A549 (cell line): Measurements from ENCODE around the gene STK33. TPM values are rescaled to one million over a fixed set of nuclear protein-coding genes. Genes with fewer than 3 reads are reported as not detected.

Experiments used
- ATAC-seq, 2 experiments: fragments of 200-7000 bp in 1 of 2; fragments of >200 bp in 1 of 2; cut with Nextera tagmentation in 1 of 2; cut with Tn5 transposase in 1 of 2; 3 replicates each; pipeline versions ENCODE4 v1.8.0 to v1.9.1; 2018 to 2020; ENCODE audit warnings: mild to moderate bottlenecking in 1 of 2, moderate library complexity in 1 of 2
- CTCF ChIA-PET: fragments of 300-600 bp; sonication (Branson Sonifier 250); formaldehyde crosslinking; extraction: SDS; loops from one replicate; lab custom pipeline; 2021; ENCODE audit warnings: antibody characterized with exemption, inconsistent platforms; lab: Yijun Ruan, JAX
- POLR2A ChIA-PET: fragments of 350-600 bp; formaldehyde crosslinking; extraction: SDS; loops from one replicate; lab custom pipeline; 2021; ENCODE audit warnings: antibody characterized with exemption, inconsistent platforms; lab: Yijun Ruan, JAX
- DNase-seq, 2 experiments: peaks; one replicate each; pipeline versions ENCODE4 v3.0.0 to v3.0.0-alpha.2; 2011 to 2016; ENCODE audit warnings: low read depth in 1 of 2, low spot score in 1 of 2
- FAIRE-seq: peaks from 2 replicates; lab custom pipeline; 2011; peaks lifted over from hg19 to GRCh38; lab: Jason Lieb, UNC
- H3K27ac ChIP-seq, 2 experiments: fragments of >200 bp; sonication (Bioruptor Twin); formaldehyde crosslinking; 3 replicates each; pipeline ENCODE4 v1.5.1; 2016 to 2017
- H3K4me1 ChIP-seq: fragments of >200 bp; sonication (Bioruptor Twin); formaldehyde crosslinking; 3 replicates; pipeline ENCODE4 v1.6.1; 2016
- H3K4me2 ChIP-seq: fragments of >200 bp; sonication (Bioruptor Twin); formaldehyde crosslinking; 3 replicates; pipeline ENCODE4 v1.6.1; 2016
- H3K4me3 ChIP-seq: fragments of >200 bp; sonication (Bioruptor Twin); formaldehyde crosslinking; 3 replicates; pipeline ENCODE4 v1.5.1; 2016
- H3K9me3 ChIP-seq: fragments of >200 bp; sonication (Bioruptor Twin); formaldehyde crosslinking; 3 replicates; pipeline ENCODE4 v1.6.1; 2016
- CBX2 ChIP-seq: fragments of 200-600 bp; sonication (generic); IDR thresholded peaks from 2 replicates; pipeline ENCODE4 v1.6.1; 2016; ENCODE audit warnings: low read depth, mild to moderate bottlenecking, borderline replicate concordance
- CHD4 ChIP-seq: fragments of 200-600 bp; sonication (generic); IDR thresholded peaks from 2 replicates; pipeline ENCODE4 v1.6.1; 2016; ENCODE audit warnings: antibody characterized with exemption, mild to moderate bottlenecking, borderline replicate concordance
- EHMT2 ChIP-seq: fragments of 200-600 bp; sonication (generic); IDR thresholded peaks from 2 replicates; pipeline ENCODE4 v1.6.1; 2016; ENCODE audit warnings: antibody characterized with exemption, low read depth, mild to moderate bottlenecking, moderate library complexity
- FOXS1 ChIP-seq: fragments of 250-450 bp; sonication (Bioruptor Pico); IDR thresholded peaks from 2 replicates; pipeline ENCODE4 v1.5.0; 2020; ENCODE audit warnings: mild to moderate bottlenecking, moderate library complexity
- GATA3 ChIP-seq: IDR thresholded peaks from 2 replicates; pipeline ENCODE4 v1.6.1; 2012; ENCODE audit warnings: borderline replicate concordance
- HOXA7 ChIP-seq: fragments of 250-450 bp; sonication (Bioruptor Pico); IDR thresholded peaks from 2 replicates; pipeline ENCODE4 v1.5.0; 2020; ENCODE audit warnings: mild to moderate bottlenecking, moderate library complexity
- HOXB13 ChIP-seq: fragments of 250-450 bp; sonication (Bioruptor Pico); IDR thresholded peaks from 2 replicates; pipeline ENCODE4 v1.5.0; 2020; ENCODE audit warnings: low read depth, mild to moderate bottlenecking, moderate library complexity
- MAFK ChIP-seq: fragments of 450-650 bp; IDR thresholded peaks from 2 replicates; pipeline ENCODE4 v1.6.1; 2014; ENCODE audit not compliant: partially characterized antibody
- MAZ ChIP-seq: fragments of 150-350 bp; IDR thresholded peaks from 2 replicates; pipeline ENCODE4 v1.6.1; 2014; ENCODE audit warnings: antibody characterized with exemption, low read depth, low read length, borderline replicate concordance
- MYC ChIP-seq: IDR thresholded peaks from 2 replicates; pipeline ENCODE4 v1.6.1; 2012; ENCODE audit warnings: mild to moderate bottlenecking, inconsistent platforms, low read length, improper control_type of control experiment, borderline replicate concordance
- POLR2AphosphoS2 ChIP-seq: conservative IDR thresholded peaks from 2 replicates; pipeline ENCODE4 v1.6.1; 2012; ENCODE audit warnings: low read length, improper control_type of control experiment, inconsistent platforms
- SMC3 ChIP-seq: fragments of >200 bp; sonication (Bioruptor Twin); formaldehyde crosslinking; IDR thresholded peaks from 3 replicates; pipeline ENCODE4 v1.6.1; 2018; ENCODE audit warnings: inconsistent platforms
- ZC3H11A ChIP-seq: fragments of 450-650 bp; IDR thresholded peaks from 2 replicates; pipeline ENCODE4 v1.6.1; 2014; ENCODE audit warnings: antibody characterized with exemption, mild to moderate bottlenecking
- ZFP36 ChIP-seq: fragments of 450-650 bp; IDR thresholded peaks from 2 replicates; pipeline ENCODE4 v1.6.1; 2014; ENCODE audit warnings: borderline replicate concordance; ENCODE audit not compliant: partially characterized antibody
- ZSCAN20 ChIP-seq: fragments of 250-450 bp; sonication (Bioruptor Pico); IDR thresholded peaks from 2 replicates; pipeline ENCODE4 v1.8.0; 2022; ENCODE audit warnings: mild to moderate bottlenecking, moderate library complexity
- WGBS: methylation state at CpG from one replicate; pipeline ENCODE4 v1.1.6; 2017; ENCODE audit errors: missing lambda C conversion rate; 5-methylcytosine and 5-hydroxymethylcytosine counted together
- polyA plus RNA-seq, 4 experiments: library from polyadenylated mRNA; depleted of rRNA in 3 of 4; stranded (reverse); fragments of >200 nt; fragmentation: RNase III in 1 of 4; extraction: RNeasy Plus Mini Kit Qiagen cat#74134 plus additional on column Dnase treatment in 1 of 4; gene quantifications; 2 replicates in 3 of 4; 3 replicates in 1 of 4; pipeline ENCODE4 v1.2.3, GENCODE V29; 2011 to 2017
- TF ChIP-seq, protein P1 (sequence below): IDR thresholded peaks from 2 replicates; pipeline ENCODE4 v1.6.1; 2012; ENCODE audit warnings: low read depth, borderline replicate concordance
- TF ChIP-seq, protein P2 (sequence below): fragments of 150-350 bp; IDR thresholded peaks from 2 replicates; pipeline ENCODE4 v1.6.1; 2014; ENCODE audit warnings: low read depth, mild to moderate bottlenecking, low read length
- TF ChIP-seq, protein P3 (sequence below): fragments of >200 bp; sonication (Bioruptor Twin); formaldehyde crosslinking; IDR thresholded peaks from 2 replicates; pipeline ENCODE4 v1.6.1; 2016
- TF ChIP-seq, protein P4 (sequence below): IDR thresholded peaks from 2 replicates; pipeline ENCODE4 v1.6.1; 2012
- TF ChIP-seq, protein P5 (sequence below): fragments of 200-600 bp; sonication (generic); IDR thresholded peaks from 2 replicates; pipeline ENCODE4 v1.6.1; 2016; ENCODE audit warnings: antibody characterized with exemption, mild to moderate bottlenecking, moderate library complexity
- TF ChIP-seq, protein P6 (sequence below): fragments of 250-450 bp; sonication (Bioruptor Pico); IDR thresholded peaks from 2 replicates; pipeline ENCODE4 v1.5.0; 2021; ENCODE audit warnings: mild to moderate bottlenecking, moderate library complexity, borderline replicate concordance
- TF ChIP-seq, protein P7 (sequence below): fragments of >200 bp; sonication (Bioruptor Twin); formaldehyde crosslinking; IDR thresholded peaks from 3 replicates; pipeline ENCODE4 v1.5.1; 2016

STK33 gene
- polyA plus RNA-seq, 2 of the 4 experiments (the other 2 are of a cell fraction): 5.2 to 5.8 TPM

DNA sequence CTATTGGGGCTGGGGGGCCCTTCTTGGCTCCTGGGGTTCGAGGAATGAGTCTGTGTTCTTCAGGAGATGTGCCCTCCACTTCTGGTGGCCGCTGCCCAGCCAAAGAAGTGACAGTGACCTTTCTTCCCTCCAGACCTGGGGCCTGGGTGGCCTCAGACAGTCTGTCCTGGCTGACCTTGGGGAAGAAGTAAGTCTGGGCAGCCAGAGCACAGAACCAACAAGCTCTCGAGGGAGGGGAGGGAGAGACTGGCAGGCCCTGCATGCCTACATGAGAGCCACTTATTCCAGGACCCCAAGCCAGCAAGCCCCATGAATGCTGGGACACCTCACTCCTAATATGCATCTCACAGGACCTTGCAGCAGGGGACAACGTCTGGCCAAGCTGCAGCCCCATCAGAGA lies 27.1 kb upstream of the STK33 start:
- POLR2A ChIA-PET: no interaction called here

DNA sequence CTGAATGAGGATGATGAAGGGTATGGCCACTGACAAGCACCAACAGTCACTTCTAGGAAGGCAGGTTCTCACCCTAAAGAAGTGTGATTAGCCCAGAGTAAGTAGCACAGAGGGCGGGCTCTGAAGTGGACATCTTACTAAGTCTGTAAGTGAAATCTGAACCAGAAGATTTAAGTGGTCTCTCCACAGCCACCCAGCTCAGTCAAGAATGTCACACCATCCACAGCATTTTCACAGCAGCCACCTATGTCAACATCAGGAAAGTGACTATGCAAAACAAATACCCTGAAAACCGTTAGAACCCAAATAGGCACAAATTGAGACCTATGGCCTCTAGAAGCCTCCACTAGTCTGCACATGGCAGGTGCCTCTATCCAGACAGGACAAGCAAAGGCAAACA lies 23.0 kb upstream of the STK33 start:
- ChIA-PET POLR2A (no interaction called here), CTCF (no interaction called here)
- H3K27ac ChIP-seq: no peak overlapping the region
- ATAC-seq (no peak), FAIRE-seq (no peak), DNase-seq (no peak)
- no peak overlapping the region for H3K4me2 ChIP-seq
- TF ChIP-seq, protein P1, sequence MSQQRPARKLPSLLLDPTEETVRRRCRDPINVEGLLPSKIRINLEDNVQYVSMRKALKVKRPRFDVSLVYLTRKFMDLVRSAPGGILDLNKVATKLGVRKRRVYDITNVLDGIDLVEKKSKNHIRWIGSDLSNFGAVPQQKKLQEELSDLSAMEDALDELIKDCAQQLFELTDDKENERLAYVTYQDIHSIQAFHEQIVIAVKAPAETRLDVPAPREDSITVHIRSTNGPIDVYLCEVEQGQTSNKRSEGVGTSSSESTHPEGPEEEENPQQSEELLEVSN: no peak
- TF ChIP-seq EHMT2 (no peak), POLR2AphosphoS2 (no peak)
- TF ChIP-seq, protein P2, sequence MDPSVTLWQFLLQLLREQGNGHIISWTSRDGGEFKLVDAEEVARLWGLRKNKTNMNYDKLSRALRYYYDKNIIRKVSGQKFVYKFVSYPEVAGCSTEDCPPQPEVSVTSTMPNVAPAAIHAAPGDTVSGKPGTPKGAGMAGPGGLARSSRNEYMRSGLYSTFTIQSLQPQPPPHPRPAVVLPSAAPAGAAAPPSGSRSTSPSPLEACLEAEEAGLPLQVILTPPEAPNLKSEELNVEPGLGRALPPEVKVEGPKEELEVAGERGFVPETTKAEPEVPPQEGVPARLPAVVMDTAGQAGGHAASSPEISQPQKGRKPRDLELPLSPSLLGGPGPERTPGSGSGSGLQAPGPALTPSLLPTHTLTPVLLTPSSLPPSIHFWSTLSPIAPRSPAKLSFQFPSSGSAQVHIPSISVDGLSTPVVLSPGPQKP: no peak
- TF ChIP-seq, protein P3, sequence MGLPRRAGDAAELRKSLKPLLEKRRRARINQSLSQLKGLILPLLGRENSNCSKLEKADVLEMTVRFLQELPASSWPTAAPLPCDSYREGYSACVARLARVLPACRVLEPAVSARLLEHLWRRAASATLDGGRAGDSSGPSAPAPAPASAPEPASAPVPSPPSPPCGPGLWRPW: no peak
- no peaks in the 10 kb centered on the region for H3K9me3 ChIP-seq
- WGBS: 75% methylated on average over 2 of the region's 2 CpGs
- H3K4me3 ChIP-seq: no peak overlapping the region
- no peaks in the 10 kb centered on the region for H3K4me1 ChIP-seq

More for the DNA sequence above, 27.1 kb upstream of the STK33 start:
- TF ChIP-seq CBX2 (no peak), HOXB13 (CRISPR knock-in tag) (no peak), SMC3 (no peak), MAFK (no peak), ZSCAN20 (CRISPR knock-in tag) (no peak), FOXS1 (no peak), ZC3H11A (no peak)
- TF ChIP-seq, protein P4, sequence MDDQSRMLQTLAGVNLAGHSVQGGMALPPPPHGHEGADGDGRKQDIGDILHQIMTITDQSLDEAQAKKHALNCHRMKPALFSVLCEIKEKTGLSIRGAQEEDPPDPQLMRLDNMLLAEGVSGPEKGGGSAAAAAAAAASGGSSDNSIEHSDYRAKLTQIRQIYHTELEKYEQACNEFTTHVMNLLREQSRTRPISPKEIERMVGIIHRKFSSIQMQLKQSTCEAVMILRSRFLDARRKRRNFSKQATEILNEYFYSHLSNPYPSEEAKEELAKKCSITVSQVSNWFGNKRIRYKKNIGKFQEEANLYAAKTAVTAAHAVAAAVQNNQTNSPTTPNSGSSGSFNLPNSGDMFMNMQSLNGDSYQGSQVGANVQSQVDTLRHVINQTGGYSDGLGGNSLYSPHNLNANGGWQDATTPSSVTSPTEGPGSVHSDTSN: no peak
- TF ChIP-seq, protein P5, sequence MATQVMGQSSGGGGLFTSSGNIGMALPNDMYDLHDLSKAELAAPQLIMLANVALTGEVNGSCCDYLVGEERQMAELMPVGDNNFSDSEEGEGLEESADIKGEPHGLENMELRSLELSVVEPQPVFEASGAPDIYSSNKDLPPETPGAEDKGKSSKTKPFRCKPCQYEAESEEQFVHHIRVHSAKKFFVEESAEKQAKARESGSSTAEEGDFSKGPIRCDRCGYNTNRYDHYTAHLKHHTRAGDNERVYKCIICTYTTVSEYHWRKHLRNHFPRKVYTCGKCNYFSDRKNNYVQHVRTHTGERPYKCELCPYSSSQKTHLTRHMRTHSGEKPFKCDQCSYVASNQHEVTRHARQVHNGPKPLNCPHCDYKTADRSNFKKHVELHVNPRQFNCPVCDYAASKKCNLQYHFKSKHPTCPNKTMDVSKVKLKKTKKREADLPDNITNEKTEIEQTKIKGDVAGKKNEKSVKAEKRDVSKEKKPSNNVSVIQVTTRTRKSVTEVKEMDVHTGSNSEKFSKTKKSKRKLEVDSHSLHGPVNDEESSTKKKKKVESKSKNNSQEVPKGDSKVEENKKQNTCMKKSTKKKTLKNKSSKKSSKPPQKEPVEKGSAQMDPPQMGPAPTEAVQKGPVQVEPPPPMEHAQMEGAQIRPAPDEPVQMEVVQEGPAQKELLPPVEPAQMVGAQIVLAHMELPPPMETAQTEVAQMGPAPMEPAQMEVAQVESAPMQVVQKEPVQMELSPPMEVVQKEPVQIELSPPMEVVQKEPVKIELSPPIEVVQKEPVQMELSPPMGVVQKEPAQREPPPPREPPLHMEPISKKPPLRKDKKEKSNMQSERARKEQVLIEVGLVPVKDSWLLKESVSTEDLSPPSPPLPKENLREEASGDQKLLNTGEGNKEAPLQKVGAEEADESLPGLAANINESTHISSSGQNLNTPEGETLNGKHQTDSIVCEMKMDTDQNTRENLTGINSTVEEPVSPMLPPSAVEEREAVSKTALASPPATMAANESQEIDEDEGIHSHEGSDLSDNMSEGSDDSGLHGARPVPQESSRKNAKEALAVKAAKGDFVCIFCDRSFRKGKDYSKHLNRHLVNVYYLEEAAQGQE: no peak
- Histone ChIP-seq H3K9me3 (no peaks in the 10 kb centered on the region), H3K4me1 (no peaks in the 10 kb centered on the region), H3K4me3 (no peak overlapping the region), H3K4me2 (no peak overlapping the region), H3K27ac (no peak overlapping the region)
- CTCF ChIA-PET: interaction anchor here (0.8 to 2.1 kb wide), 2 partner anchors 9 to 18 kb away, joined by 3 to 7 read pairs; no protein-coding TSS in a partner anchor
- FAIRE-seq (no peak), DNase-seq (no peak), ATAC-seq (no peak)
- 28% methylated on average over 4 of the region's 4 CpGs for WGBS

DNA sequence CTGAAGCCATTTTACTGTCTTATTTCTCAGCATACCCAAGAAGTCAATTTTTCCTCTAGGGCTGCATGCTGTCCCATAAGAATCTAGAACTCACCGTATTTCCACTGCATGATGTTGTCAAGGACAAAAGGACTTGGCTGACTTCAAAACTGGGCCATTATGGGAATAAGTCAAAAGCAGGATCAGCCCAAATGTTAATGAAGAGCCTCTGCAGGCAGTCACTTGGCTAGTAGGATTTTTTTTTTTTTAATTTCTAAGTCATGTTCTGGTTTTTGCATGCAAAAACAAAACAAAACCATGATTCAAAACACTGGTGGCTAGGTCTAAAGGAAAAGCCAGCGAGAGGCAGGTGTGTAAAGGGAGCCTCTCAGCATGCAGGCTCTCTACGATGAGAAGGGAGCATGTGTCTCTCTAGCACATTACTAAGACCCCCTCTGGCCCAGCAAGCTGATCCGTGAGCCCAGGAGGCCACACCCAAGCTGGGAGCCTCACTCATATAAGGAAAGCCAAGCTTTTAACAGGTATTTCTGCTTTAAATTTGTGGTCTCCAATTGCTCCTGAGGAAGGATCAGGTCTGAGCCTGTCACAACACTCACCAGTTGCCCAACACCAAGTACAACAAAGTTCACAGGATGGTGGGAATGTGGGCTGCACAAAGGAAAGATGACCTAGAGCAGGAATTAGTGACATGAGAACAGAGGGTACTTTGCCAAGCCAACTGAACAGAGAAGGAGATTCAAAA lies 21.4 kb upstream of the STK33 start:
- 79% methylated on average over 4 of the region's 4 CpGs for WGBS
- Histone ChIP-seq H3K27ac (no peak overlapping the region), H3K4me2 (no peak overlapping the region), H3K4me1 (no peaks in the 10 kb centered on the region), H3K9me3 (no peaks in the 10 kb centered on the region), H3K4me3 (no peak overlapping the region)
- ATAC-seq: no peak
- POLR2A ChIA-PET: no interaction called here
- no peak for FAIRE-seq
- CTCF ChIA-PET: interaction anchor here (1.0 kb wide), 1 partner anchor 13 kb away, joined by 4 read pairs; no protein-coding TSS in a partner anchor
- DNase-seq: no peak
- TF ChIP-seq, protein P6, sequence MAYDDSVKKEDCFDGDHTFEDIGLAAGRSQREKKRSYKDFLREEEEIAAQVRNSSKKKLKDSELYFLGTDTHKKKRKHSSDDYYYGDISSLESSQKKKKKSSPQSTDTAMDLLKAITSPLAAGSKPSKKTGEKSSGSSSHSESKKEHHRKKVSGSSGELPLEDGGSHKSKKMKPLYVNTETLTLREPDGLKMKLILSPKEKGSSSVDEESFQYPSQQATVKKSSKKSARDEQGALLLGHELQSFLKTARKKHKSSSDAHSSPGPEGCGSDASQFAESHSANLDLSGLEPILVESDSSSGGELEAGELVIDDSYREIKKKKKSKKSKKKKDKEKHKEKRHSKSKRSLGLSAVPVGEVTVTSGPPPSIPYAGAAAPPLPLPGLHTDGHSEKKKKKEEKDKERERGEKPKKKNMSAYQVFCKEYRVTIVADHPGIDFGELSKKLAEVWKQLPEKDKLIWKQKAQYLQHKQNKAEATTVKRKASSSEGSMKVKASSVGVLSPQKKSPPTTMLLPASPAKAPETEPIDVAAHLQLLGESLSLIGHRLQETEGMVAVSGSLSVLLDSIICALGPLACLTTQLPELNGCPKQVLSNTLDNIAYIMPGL: no peak
- TF ChIP-seq ZFP36: no peak
- no peak for TF ChIP-seq MAZ
- no peak for TF ChIP-seq HOXA7
- TF ChIP-seq SMC3: no peak
- TF ChIP-seq, protein P7, sequence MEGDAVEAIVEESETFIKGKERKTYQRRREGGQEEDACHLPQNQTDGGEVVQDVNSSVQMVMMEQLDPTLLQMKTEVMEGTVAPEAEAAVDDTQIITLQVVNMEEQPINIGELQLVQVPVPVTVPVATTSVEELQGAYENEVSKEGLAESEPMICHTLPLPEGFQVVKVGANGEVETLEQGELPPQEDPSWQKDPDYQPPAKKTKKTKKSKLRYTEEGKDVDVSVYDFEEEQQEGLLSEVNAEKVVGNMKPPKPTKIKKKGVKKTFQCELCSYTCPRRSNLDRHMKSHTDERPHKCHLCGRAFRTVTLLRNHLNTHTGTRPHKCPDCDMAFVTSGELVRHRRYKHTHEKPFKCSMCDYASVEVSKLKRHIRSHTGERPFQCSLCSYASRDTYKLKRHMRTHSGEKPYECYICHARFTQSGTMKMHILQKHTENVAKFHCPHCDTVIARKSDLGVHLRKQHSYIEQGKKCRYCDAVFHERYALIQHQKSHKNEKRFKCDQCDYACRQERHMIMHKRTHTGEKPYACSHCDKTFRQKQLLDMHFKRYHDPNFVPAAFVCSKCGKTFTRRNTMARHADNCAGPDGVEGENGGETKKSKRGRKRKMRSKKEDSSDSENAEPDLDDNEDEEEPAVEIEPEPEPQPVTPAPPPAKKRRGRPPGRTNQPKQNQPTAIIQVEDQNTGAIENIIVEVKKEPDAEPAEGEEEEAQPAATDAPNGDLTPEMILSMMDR: no peak
- TF ChIP-seq MYC: no peak
- no peak for TF ChIP-seq CHD4
- no peak for TF ChIP-seq GATA3
- no peak for TF ChIP-seq CBX2
